Gastroesophageal sphincter (tissue), 3 donors: ENCODE measurements around the gene DMD.

ENCODE experiments used
- CTCF ChIP-seq, 4 experiments: fragments of 200-600 bp in 2 of 4; fragments of 450-650 bp in 2 of 4; sonication (generic) in 1 of 4; IDR thresholded peaks; one replicate each; pipeline ENCODE4 v1.5.1; 2017 to 2019; ENCODE audit warnings: antibody characterized with exemption in 4 of 4, mild to moderate bottlenecking in 2 of 4, moderate library complexity in 2 of 4
- POLR2AphosphoS5 ChIP-seq: sonication (generic); formaldehyde crosslinking; IDR thresholded peaks from one replicate; pipeline ENCODE4 v1.6.1; 2017; ENCODE audit warnings: antibody characterized with exemption

- TF ChIP-seq CTCF (IDR thresholded peaks at IDR 0.05) (no peak), POLR2AphosphoS5 (no peak)
Measured at GRCh38 chrX:31516527-31516926, 1694.8 kb downstream of the DMD start.
